Adipocyte (in vitro differentiated cells): ENCODE measurements around the gene SLC20A1.

ENCODE experiments used
- DNase-seq: peaks from one replicate; pipeline ENCODE4 v3.0.0-alpha.2; 2015; ENCODE audit warnings: low read depth
- H3K27me3 ChIP-seq: replicated peaks from 2 replicates; pipeline ENCODE4 v1.7.0; 2013; ENCODE audit warnings: mild to moderate bottlenecking, low read length, moderate library complexity; ENCODE audit not compliant: control insufficient read depth, insufficient read depth
- H3K36me3 ChIP-seq: 2 replicates; pipeline ENCODE4 v1.7.0; 2013; ENCODE audit warnings: low read length, mild to moderate bottlenecking, moderate library complexity; ENCODE audit not compliant: control insufficient read depth, insufficient read depth, severe bottlenecking
- H3K4me1 ChIP-seq: 2 replicates; pipeline ENCODE4 v1.7.0; 2013; ENCODE audit warnings: mild to moderate bottlenecking, low read length, moderate library complexity; ENCODE audit not compliant: control insufficient read depth, insufficient read depth
- H3K4me3 ChIP-seq: 2 replicates; pipeline ENCODE4 v1.7.0; 2013; ENCODE audit warnings: mild to moderate bottlenecking, low read length, moderate library complexity
- H3K9ac ChIP-seq: 2 replicates; pipeline ENCODE4 v1.7.0; 2013; ENCODE audit warnings: mild to moderate bottlenecking, low read length, moderate library complexity
- H3K9me3 ChIP-seq: 2 replicates; pipeline ENCODE4 v1.7.0; 2013; ENCODE audit warnings: mild to moderate bottlenecking, low read length, moderate library complexity; ENCODE audit not compliant: control insufficient read depth

SLC20A1 gene

DNA sequence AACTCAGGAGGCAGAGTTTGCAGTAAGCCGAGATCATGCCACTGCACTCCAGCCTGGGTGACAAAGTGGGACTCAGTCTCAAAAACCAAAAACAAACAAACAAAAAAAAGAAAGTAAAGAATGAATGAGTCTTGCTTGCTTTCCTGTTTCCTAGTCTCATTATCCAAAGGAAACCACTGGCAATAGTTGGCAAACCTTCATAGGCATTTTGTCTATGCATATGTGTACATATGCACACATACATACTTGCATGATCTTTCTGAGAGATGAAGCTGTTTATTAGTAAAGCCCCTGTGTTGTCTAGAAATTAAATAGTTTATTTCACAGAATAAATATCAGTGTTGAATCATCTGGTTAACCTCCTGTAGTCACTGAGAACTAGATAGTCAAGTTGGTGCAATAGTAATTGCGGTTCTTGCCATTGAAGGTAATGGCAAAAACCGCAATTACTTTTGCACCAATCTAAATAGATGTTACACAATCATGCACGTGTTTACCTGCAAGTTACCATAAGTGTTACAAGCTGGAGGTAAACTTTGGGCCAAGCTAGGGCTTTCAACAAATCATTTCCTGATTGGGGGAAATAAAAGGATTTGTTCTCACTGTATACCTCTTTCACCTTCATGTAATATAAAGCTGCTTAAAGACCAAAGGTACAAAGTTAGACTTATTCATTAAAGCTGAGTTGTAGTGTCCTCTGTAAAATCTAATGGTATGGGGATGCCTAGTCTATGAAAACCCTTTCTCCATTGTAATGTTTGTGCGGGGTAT is 24.7 kb downstream of the SLC20A1 start:
- H3K27me3 ChIP-seq, result no peaks in the 10 kb centered on the region
- peaks cover 4% of the 10 kb centered on the region for H3K4me1 ChIP-seq
- no peaks in the 10 kb centered on the region for H3K9me3 ChIP-seq
- no peak overlapping the region for H3K9ac ChIP-seq
- H3K36me3 ChIP-seq, result peaks cover under 1% of the 10 kb centered on the region
- DNase-seq, result no peak
- no peak overlapping the region for H3K4me3 ChIP-seq

DNA sequence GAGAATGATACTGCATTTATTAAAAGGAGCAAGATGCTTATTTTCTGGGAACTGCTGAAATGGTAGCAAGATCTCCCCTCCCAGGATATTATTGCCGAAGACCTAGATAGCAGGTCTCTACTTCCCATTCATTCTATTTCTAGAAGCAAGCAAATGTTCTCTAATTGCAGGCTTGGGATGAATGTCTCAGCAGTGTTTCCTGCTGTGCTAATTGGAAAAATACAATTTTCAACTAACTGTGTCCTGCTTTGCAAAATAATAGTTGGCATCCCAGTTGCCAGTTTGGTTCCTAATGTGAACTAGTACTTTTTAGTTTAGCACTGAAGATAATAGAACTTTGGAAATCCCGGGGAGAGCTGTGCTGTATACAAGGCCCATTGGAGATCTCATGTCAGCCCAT is 26.1 kb downstream of the SLC20A1 start:
- no peak for DNase-seq
- no peaks in the 10 kb centered on the region for H3K36me3 ChIP-seq
- H3K27me3 ChIP-seq, result no peaks in the 10 kb centered on the region
- no peak overlapping the region for H3K4me3 ChIP-seq
- no peaks in the 10 kb centered on the region for H3K9me3 ChIP-seq
- H3K9ac ChIP-seq, result no peak overlapping the region
- peaks cover 4% of the 10 kb centered on the region for H3K4me1 ChIP-seq

DNA sequence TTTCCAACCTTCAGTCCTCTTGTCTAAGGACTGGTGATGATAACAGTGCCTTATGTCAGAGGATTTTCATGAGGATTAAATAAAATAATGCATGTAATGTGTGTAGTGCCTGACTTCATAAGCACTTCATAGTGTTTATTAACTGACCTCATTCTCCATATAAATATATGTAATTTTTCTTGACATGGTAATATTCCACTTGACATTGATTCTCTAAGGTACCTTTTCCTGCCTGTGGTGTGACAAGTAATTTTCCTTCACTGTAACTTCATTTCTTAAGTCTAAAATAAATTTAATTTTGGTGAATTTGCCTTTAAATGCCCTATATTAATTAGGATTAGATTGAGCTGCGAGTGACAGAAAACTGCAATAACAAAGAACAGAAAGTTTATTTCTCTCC is 27.3 kb downstream of the SLC20A1 start:
- Histone ChIP-seq H3K27me3 (no peaks in the 10 kb centered on the region), H3K4me1 (peaks cover 4% of the 10 kb centered on the region), H3K9ac (no peak overlapping the region), H3K4me3 (no peak overlapping the region), H3K9me3 (no peaks in the 10 kb centered on the region), H3K36me3 (no peaks in the 10 kb centered on the region)
- no peak for DNase-seq

DNA sequence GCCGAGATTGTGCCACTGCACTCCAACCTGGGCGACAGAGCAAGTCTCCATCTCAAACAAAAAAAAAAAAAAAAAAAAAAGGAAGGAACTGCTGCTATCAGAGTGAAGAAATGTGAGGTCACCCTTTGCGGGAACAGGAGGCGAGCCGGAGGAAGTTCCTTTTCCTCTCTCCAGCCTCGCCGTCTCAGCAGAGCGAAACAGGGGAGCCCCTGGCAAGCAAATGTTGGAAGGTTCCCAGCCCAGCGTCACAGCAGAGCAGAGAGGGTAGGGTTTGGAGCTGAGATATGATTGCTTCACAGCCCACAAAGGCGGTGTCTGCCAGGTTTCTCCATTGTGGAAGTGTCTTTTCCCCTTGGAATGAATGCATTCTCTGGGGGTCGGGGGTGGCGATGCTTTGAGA is 28.5 kb downstream of the SLC20A1 start:
- no peak for DNase-seq

DNA sequence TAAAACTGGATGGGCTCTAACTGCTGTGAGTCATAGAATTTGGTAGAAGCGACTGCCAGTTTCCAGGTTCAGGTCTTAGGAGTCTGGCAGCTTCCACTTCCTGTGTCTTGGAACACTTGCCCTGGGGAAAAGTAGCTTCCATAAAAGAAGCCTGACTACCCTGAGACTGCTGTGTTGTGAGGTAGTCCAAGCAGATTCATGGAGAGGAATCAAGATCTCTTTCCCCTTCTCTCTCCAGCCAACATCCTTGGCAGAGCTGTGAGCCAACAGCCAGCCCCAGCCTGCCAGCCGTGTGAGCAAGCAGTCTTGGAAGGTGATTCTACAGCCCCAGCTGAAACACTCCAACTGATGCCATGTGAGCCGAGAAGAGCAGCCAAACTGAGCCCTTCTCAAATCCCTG is 33.7 kb downstream of the SLC20A1 start:
- Histone ChIP-seq H3K4me3 (no peak overlapping the region), H3K4me1 (peaks cover 10% of the 10 kb centered on the region), H3K27me3 (no peaks in the 10 kb centered on the region), H3K36me3 (no peaks in the 10 kb centered on the region), H3K9me3 (no peaks in the 10 kb centered on the region), H3K9ac (no peak overlapping the region)
- peak; percentile 28 for DNase-seq

More for the DNA sequence above, 28.5 kb downstream of the SLC20A1 start:
- Histone ChIP-seq H3K27me3 (no peaks in the 10 kb centered on the region), H3K9ac (no peak overlapping the region), H3K4me3 (no peak overlapping the region), H3K4me1 (peaks cover 5% of the 10 kb centered on the region), H3K9me3 (no peaks in the 10 kb centered on the region), H3K36me3 (no peaks in the 10 kb centered on the region)

DNA sequence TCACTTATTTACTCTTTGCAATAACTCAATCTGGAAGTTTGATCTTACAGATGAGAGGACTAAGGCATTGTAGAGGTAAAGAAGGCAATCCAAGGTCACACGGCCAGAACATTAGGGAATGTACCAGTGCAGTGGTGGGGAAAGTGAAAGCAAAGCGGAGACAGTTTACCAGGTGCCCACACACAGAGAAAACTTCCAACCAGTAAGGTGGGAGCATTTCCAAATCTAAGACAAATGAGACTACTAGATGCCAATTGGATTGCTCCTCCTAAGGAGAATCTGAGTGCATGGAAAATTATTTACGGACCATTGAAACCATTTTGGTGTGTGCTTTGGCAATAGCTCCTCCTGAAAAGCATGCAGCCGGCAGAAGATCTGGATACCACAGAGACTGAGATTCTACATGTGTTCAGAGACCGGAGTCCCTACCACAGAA is 34.9 kb downstream of the SLC20A1 start:
- Histone ChIP-seq H3K4me3 (peak overlapping the region; percentile 36), H3K9me3 (no peaks in the 10 kb centered on the region), H3K36me3 (no peaks in the 10 kb centered on the region), H3K27me3 (no peaks in the 10 kb centered on the region), H3K9ac (no peak overlapping the region), H3K4me1 (peaks cover 7% of the 10 kb centered on the region)
- DNase-seq, result no peak

DNA sequence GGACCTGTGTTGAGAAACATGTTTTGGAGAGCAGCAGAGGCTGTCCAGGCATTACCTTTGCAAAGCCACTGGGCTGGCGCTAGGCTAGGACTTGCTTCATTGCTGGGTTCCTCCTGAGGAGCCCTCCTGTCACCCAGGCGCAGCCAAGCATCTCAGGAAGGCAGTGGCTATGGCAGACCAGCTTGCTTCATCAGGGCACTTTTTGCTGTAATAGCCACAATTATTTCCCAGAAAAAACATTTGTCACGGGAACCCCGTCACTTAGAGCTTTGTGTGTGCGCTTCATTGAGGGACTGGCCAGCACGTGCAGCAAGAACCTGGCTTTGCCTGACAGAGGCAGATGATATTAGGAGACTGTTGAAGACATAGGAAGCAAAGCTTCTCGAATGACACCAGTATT is 36.4 kb downstream of the SLC20A1 start:
- no peaks in the 10 kb centered on the region for H3K9me3 ChIP-seq
- no peak overlapping the region for H3K9ac ChIP-seq
- H3K4me1 ChIP-seq, result peaks cover 7% of the 10 kb centered on the region

DNA sequence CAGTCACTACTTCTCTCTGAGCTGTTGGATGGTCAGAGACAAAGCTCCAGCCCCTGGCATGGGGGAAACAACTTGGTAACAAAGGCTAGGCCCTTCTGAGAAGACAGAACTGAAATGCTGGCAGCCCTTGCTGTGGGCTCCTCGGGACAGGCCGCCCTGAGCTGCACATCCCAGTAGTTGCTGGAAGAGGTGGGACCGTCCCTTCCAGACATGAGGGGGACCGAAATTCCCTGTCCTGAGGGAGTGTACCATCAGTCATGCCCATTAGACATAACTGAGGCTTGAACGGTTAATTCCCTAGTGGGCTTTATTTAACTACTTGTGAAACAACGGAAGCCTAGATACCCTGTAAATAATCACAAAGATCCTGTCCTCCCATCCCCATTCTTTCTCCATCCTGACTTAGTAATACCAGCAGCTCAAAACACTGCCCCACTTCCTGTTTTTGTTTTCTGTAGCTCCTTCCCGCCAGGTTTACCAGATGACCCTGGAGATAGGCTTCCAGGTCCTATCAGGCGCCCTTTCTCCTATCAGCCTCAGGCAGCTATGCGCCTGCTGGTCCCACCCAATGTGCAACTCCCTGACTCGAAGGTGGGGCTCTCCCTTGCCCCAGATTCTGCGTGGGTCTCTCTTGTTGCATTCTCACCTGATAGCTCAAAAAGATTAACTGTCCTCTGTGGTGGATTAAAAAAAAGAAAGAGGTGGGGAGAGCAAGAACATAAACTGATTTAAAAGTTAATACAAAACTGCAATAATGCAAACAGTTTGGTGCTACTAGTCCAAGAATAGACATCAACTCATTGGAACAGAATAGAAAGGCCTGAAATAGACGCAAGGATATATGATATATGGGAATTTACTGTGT is 38.0 kb downstream of the SLC20A1 start:
- no peaks in the 10 kb centered on the region for H3K27me3 ChIP-seq
- peaks cover 7% of the 10 kb centered on the region for H3K4me1 ChIP-seq
- no peaks in the 10 kb centered on the region for H3K36me3 ChIP-seq
- no peak overlapping the region for H3K4me3 ChIP-seq
- no peak overlapping the region for H3K9ac ChIP-seq
- H3K9me3 ChIP-seq, result no peaks in the 10 kb centered on the region
- no peak for DNase-seq

More for the DNA sequence above, 36.4 kb downstream of the SLC20A1 start:
- Histone ChIP-seq H3K36me3 (no peaks in the 10 kb centered on the region), H3K4me3 (no peak overlapping the region), H3K27me3 (no peaks in the 10 kb centered on the region)
- no peak for DNase-seq

DNA sequence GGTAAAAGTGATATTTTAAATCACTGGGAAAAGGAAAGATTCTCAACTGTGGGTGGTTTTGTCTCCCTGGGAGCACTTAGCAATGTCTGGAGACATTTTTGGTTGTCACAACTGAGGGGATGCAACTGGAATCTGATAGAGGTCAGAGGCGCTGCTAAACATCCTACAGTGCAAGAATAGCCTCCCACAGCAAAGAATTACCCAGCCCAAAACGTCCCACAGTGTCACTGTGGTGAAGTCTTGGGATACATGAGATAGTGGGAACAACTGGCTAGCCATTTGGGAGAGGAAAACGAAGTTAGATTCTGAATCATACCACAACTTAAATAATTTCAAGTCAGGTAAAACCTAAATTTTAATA is 38.7 kb downstream of the SLC20A1 start:
- no peak for DNase-seq
- Histone ChIP-seq H3K9me3 (no peaks in the 10 kb centered on the region), H3K4me1 (peaks cover 5% of the 10 kb centered on the region), H3K9ac (no peak overlapping the region), H3K4me3 (no peak overlapping the region), H3K27me3 (no peaks in the 10 kb centered on the region), H3K36me3 (no peaks in the 10 kb centered on the region)

DNA sequence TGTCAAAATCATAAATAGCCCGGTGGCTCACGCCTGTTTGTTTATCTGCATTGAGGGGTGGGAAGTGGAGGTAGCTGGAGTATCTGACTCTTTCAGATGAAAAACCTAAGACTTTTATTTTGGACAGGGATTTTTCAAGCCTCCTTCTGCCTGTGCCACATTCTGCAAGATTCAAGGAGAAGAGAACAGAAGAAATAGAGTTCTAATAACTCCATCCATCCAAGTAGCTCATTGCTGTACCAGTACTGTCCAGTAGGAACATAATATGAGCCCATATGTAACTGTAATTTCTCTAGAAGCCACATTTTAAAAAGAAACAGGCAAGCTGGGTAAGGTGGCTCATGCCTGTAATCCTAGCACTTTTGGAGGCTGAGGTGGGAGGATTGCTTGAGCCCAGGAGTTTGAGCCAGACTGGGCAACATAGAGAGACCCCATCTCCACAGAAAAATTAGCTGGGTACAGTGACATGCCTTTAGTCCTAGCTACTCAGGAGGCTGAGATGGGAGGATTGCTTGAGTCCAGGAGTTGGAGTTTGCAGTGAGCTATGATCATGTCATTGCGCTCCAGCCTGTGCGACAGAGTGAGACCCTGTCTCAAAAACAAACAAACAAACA is 39.6 kb downstream of the SLC20A1 start:
- no peak for DNase-seq
- Histone ChIP-seq H3K9ac (no peak overlapping the region), H3K4me1 (no peaks in the 10 kb centered on the region), H3K27me3 (no peaks in the 10 kb centered on the region), H3K9me3 (no peaks in the 10 kb centered on the region), H3K4me3 (no peak overlapping the region), H3K36me3 (no peaks in the 10 kb centered on the region)
